GM18511 (cell line): ENCODE data around the gene SLC5A9.
A peak's percentile ranks its signal among the peaks of the same experiment; 100 is the strongest.
"Not testable (repeated sequence)": the region's sequence is repeated elsewhere in the genome, so short reads cannot be mapped to it uniquely, and the experiment has no call there.

Experiments
- ATAC-seq: cut with Tn5 transposase; IDR thresholded peaks from one replicate; pipeline ENCODE4 v1.9.1; 2021; ENCODE audit warnings: mild to moderate bottlenecking, moderate library complexity; ENCODE audit not compliant: unreplicated experiment

The SLC5A9 gene

GRCh38 chr1:48236716-48237470 lies 14.4 kb downstream of the SLC5A9 start:
- ATAC-seq, result peak; percentile 68

DNA sequence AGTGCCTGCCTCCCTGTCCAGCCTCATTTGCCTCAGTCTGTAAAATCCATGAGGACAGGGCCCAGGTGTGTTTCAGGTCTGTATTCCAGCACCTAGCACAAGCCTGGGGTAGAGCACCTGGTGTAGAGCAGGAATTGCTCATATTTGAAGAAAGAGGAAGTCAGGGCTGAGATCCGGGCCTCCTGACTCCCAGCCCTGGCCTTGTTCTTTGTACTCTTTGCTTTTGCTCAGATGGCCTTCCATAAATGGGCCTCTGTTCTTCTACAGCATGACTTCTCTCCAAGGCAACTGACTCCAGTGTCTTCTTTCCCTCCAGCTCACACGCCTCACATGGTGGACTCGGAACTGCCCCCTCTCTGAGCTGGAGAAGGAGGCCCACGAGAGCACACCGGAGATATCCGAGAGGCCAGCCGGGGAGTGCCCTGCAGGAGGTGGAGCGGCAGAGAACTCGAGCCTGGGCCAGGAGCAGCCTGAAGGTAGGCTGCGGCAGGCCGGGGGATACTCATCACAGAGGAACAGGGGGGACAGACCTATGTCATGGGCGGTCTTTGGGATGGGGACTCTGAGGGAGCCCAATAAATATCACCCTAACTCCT lies 19.7 kb downstream of the SLC5A9 start:
- no peak for ATAC-seq

DNA sequence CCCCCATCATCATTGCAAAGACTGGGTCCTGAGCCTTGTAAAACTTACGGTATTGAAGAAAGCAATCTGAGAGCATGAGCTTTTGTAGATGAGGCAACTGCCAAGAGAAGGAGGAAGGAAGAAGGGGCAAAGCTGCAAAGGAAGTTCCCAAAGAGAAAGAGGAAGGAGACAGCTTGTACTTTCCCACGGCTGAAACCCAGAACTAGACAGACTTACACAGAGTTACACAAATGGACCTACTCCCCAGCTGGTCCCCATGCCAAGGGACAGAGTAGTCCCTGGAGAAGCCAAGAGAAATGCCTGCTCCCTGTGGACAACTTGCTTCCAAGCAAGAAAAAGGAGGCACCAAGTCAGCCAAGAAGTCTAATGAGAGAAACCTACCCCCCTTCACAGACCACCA lies 22.6 kb downstream of the SLC5A9 start:
- ATAC-seq, result no peak

DNA sequence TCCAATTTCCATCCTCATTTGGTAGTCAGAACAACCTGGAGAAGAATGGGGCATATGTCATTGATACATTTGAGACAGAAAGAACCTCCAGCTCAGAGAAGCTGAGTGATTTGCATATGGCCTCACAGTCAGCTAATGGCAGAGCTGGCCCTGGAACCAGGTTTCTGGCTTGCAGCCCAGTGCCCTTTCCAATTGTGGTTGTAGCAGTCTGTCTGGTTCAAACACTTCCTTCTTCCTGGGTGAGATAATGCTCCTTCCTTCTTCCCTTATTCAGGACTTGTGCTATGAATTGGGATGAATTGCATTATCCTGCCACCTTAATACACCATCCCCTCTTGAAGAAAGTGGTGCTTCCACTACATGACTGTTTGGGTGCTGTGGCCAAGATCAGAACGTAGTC lies 24.2 kb downstream of the SLC5A9 start:
- ATAC-seq, result no peak

DNA sequence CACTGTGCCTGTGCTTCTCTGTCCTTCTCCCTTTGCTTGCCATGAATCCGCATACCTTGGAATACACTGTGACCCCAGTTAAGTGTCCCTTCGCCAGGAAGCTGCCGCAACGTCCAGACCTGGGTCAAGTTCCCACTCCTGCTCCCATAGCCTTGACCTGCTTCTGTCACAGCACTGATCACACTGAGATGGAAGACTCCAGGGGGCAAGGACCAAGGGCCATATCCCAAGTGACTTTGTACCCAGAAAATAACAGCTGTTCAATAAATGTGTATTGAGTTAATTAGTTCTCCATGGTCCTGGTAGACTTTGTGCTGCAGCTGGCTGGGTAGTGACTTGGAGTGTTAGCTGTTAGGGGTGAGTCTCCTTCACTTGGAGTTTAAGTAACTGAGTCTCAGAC lies 25.8 kb downstream of the SLC5A9 start:
- ATAC-seq, result no peak

DNA sequence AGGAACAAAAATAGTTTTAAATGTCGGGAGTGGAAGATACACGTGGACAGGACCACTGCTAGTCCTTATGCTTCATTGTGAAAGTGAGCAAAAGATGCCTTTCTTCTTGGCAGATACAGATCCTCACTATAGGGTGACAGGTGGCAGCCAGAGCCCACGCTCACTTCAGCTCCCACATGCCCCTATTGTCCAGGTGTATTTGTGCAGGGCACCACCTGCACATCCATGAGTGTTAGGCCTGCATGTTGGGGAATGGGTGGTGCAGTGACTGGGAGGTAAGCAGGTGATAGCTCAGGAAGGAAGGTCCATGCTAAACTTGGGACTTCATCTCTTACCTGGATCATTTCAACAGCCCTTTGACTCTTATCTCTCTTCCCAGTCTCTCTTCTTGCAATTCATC lies 27.4 kb downstream of the SLC5A9 start:
- no peak for ATAC-seq

GRCh38 chr1:48250572-48250971 lies 28.1 kb downstream of the SLC5A9 start:
- ATAC-seq, result no peak

DNA sequence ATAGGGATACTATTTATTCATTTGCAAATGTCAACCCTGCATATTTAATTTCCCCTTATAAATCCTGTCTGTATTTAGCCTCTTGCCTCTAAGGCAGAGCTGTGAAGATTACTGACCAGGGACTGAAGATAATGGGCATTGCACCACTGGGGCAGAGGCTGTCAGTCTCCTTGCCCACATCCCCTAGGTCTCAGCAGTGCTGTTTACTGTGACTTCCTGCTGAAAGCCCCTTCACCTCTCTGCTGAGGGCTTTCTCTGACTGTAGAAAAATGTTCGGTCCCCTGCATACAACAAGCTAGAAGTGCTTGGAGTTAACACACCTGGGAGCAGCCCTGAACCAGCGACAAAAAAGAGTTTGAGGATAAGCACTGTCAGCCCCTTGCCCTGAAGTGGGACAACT lies 28.8 kb downstream of the SLC5A9 start:
- ATAC-seq, result no peak

GRCh38 chr1:48251821-48252220 lies 29.3 kb downstream of the SLC5A9 start:
- ATAC-seq, result no peak

DNA sequence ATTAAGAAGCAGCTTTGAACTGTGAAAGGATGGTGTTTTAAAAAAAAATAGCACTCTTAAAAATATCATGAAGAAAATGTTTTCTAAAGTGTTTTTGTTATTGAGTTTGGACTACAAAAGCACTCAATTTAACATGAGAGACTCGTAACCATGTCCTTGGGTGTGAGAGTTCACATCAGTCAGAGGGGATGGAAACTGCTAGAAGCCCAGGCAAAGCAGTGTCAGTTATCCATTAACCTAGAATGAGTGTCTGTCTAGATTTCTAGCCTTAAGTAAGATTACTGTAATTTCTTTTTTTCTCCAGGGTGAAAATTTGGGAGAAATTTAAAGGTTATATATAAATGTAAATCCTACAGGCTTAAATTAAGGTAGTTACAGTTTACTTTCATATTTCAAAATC lies 31.7 kb downstream of the SLC5A9 start:
- ATAC-seq, result no peak

GRCh38 chr1:48258106-48258505 lies 35.6 kb downstream of the SLC5A9 start:
- ATAC-seq, result no peak

DNA sequence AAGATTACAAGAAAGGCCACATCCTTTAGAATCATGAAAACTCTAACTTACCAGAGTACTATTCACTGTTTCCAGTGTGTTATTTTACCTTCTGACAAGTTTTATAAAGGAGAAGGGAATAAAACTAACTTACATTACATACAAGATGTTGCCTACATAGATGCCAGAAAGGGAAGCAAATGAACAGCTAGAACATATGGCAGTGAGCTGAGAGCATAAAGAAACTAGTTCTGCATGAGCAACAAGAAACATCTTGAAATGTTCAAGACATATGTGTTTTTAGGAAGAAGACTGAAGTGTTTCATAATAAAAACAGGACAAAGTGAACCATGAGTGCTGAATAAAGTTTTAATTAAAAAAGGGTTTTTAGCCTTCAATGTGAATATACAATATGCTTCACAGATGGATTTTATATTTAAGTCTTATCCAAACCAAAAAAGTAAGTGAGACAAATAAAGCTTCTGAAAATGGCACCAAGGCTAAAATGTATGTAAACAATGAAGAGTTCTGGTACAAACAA lies 39.4 kb downstream of the SLC5A9 start:
- no peak for ATAC-seq

DNA sequence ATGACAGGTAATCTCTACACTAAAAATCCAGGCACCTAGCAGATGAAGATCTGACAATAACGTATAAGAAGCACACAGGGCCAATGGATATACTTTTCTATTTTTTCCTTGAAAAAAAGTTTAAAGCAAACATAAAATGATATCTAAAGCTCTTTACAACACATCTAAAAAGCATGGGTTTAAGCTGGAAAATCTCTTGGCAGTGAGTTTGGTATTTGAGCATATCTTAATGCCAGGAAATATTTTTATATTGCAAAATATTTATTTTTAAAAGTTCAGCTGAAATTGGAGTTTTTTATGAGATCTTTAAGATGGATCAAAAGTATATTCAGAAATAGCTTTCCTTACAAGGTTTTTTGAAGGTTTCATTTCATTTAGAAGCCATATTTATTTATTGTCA lies 40.5 kb downstream of the SLC5A9 start:
- ATAC-seq, result no peak

- no peak for ATAC-seq
These were observed 44.1 kb downstream of the SLC5A9 start for GRCh38 chr1:48266576-48266975.

GRCh38 chr1:48277437-48277836 lies 54.9 kb downstream of the SLC5A9 start:
- ATAC-seq, result not testable (repeated sequence)

DNA sequence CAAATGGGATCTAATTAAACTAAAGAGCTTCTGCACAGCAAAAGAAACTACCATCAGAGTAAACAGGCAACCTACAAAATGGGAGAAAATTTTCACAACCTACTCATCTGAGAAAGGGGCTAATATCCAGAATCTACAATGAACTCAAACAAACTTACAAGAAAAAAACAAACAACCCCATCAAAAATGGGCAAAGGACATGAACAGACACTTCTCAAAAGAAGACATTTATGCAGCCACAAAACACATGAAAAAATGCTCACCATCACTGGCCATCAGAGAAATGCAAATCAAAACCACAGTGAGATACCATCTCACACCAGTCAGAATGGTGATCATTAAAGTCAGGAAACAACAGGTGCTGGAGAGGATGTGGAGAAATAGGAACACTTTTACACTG lies 59.8 kb downstream of the SLC5A9 start:
- not testable (repeated sequence) for ATAC-seq

- ATAC-seq, result not testable (repeated sequence)
These were observed 62.3 kb downstream of the SLC5A9 start for GRCh38 chr1:48284696-48285420.

GRCh38 chr1:48285525-48285924 lies 63.0 kb downstream of the SLC5A9 start:
- ATAC-seq, result no peak

GRCh38 chr1:48291421-48291820 lies 68.9 kb downstream of the SLC5A9 start:
- no peak for ATAC-seq

DNA sequence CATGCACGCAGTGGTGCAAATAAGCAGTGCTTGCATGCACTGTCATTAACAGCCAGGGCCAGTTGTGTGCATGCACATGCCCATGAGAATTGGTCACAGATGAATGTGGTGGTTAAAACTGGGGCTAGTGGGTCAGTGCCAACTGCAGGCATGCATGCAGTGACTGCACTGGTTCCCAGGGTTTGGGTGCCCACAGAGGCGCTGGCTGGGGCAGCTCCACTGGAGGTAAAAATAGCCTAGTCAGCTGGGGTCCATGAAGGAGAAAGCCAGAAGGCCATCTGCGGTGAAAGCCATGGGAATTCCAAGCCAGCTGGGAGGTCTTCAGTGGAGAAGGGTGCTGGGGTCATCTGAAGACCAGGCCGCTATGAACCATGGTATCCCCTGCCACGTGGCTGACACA lies 70.2 kb downstream of the SLC5A9 start:
- ATAC-seq, result no peak

GRCh38 chr1:48294094-48294493 lies 71.6 kb downstream of the SLC5A9 start:
- not testable (repeated sequence) for ATAC-seq

GRCh38 chr1:48294656-48295055 lies 72.1 kb downstream of the SLC5A9 start:
- ATAC-seq, result no peak
